A549 (cell line): ENCODE results near the gene MYO10. TPM values are rescaled to one million over a fixed set of nuclear protein-coding genes. Genes with fewer than 3 reads are reported as not detected.

Experiments
- ATAC-seq, 2 experiments: fragments of 200-7000 bp in 1 of 2; fragments of >200 bp in 1 of 2; cut with Nextera tagmentation in 1 of 2; cut with Tn5 transposase in 1 of 2; 3 replicates each; pipeline versions ENCODE4 v1.8.0 to v1.9.1; 2018 to 2020; ENCODE audit warnings: mild to moderate bottlenecking in 1 of 2, moderate library complexity in 1 of 2
- CTCF ChIA-PET: fragments of 300-600 bp; sonication (Branson Sonifier 250); formaldehyde crosslinking; extraction: SDS; loops from one replicate; lab custom pipeline; 2021; ENCODE audit warnings: antibody characterized with exemption, inconsistent platforms; lab: Yijun Ruan, JAX
- POLR2A ChIA-PET: fragments of 350-600 bp; formaldehyde crosslinking; extraction: SDS; loops from one replicate; lab custom pipeline; 2021; ENCODE audit warnings: antibody characterized with exemption, inconsistent platforms; lab: Yijun Ruan, JAX
- DNase-seq, 2 experiments: peaks; one replicate each; pipeline versions ENCODE4 v3.0.0 to v3.0.0-alpha.2; 2011 to 2016; ENCODE audit warnings: low read depth in 1 of 2, low spot score in 1 of 2
- FAIRE-seq: peaks from 2 replicates; lab custom pipeline; 2011; peaks lifted over from hg19 to GRCh38; lab: Jason Lieb, UNC
- H3K27ac ChIP-seq, 2 experiments: fragments of >200 bp; sonication (Bioruptor Twin); formaldehyde crosslinking; 3 replicates each; pipeline ENCODE4 v1.5.1; 2016 to 2017
- H3K4me1 ChIP-seq: fragments of >200 bp; sonication (Bioruptor Twin); formaldehyde crosslinking; 3 replicates; pipeline ENCODE4 v1.6.1; 2016
- H3K4me2 ChIP-seq: fragments of >200 bp; sonication (Bioruptor Twin); formaldehyde crosslinking; 3 replicates; pipeline ENCODE4 v1.6.1; 2016
- H3K4me3 ChIP-seq: fragments of >200 bp; sonication (Bioruptor Twin); formaldehyde crosslinking; 3 replicates; pipeline ENCODE4 v1.5.1; 2016
- H3K9me3 ChIP-seq: fragments of >200 bp; sonication (Bioruptor Twin); formaldehyde crosslinking; 3 replicates; pipeline ENCODE4 v1.6.1; 2016
- CBX2 ChIP-seq: fragments of 200-600 bp; sonication (generic); IDR thresholded peaks from 2 replicates; pipeline ENCODE4 v1.6.1; 2016; ENCODE audit warnings: low read depth, mild to moderate bottlenecking, borderline replicate concordance
- CEBPB ChIP-seq, 2 experiments: fragments of >200 bp in 1 of 2; sonication (Bioruptor Twin) in 1 of 2; formaldehyde crosslinking in 1 of 2; IDR thresholded peaks; 2 replicates each; pipeline ENCODE4 v1.6.1; 2012 to 2016
- E2F6 ChIP-seq: IDR thresholded peaks from 2 replicates; pipeline ENCODE4 v1.6.1; 2012; ENCODE audit warnings: low read depth, borderline replicate concordance
- EHF ChIP-seq: fragments of 250-450 bp; sonication (Bioruptor Pico); IDR thresholded peaks from 2 replicates; pipeline ENCODE4 v1.5.0; 2020; ENCODE audit warnings: mild to moderate bottlenecking
- FOSB ChIP-seq: fragments of 250-450 bp; sonication (Bioruptor Pico); IDR thresholded peaks from 2 replicates; pipeline ENCODE4 v1.5.0; 2020; ENCODE audit warnings: mild to moderate bottlenecking, moderate library complexity
- FOXS1 ChIP-seq: fragments of 250-450 bp; sonication (Bioruptor Pico); IDR thresholded peaks from 2 replicates; pipeline ENCODE4 v1.5.0; 2020; ENCODE audit warnings: mild to moderate bottlenecking, moderate library complexity
- GATA3 ChIP-seq: IDR thresholded peaks from 2 replicates; pipeline ENCODE4 v1.6.1; 2012; ENCODE audit warnings: borderline replicate concordance
- HDAC2 ChIP-seq: fragments of 200-600 bp; sonication (generic); IDR thresholded peaks from 2 replicates; pipeline ENCODE4 v1.6.1; 2016
- HES2 ChIP-seq: fragments of >200 bp; sonication (Bioruptor Twin); formaldehyde crosslinking; IDR thresholded peaks from 2 replicates; pipeline ENCODE4 v1.6.1; 2016
- HEYL ChIP-seq: fragments of 250-450 bp; sonication (Bioruptor Pico); IDR thresholded peaks from 2 replicates; pipeline ENCODE4 v1.8.0; 2021; ENCODE audit warnings: mild to moderate bottlenecking, moderate library complexity
- HMGXB4 ChIP-seq: fragments of 250-450 bp; sonication (Bioruptor Pico); IDR thresholded peaks from 2 replicates; pipeline ENCODE4 v1.5.0; 2021; ENCODE audit warnings: mild to moderate bottlenecking, moderate library complexity, borderline replicate concordance
- HOXB5 ChIP-seq: fragments of 250-450 bp; sonication (Bioruptor Pico); IDR thresholded peaks from 2 replicates; pipeline ENCODE4 v1.5.0; 2020; ENCODE audit warnings: mild to moderate bottlenecking, moderate library complexity
- JUNB ChIP-seq: fragments of >200 bp; sonication (Bioruptor Twin); formaldehyde crosslinking; IDR thresholded peaks from 2 replicates; pipeline ENCODE4 v1.6.1; 2016
- KDM5A ChIP-seq: fragments of 200-600 bp; sonication (generic); IDR thresholded peaks from 2 replicates; pipeline ENCODE4 v1.6.1; 2016; ENCODE audit warnings: antibody characterized with exemption, mild to moderate bottlenecking
- MAX ChIP-seq: IDR thresholded peaks from 2 replicates; pipeline ENCODE4 v1.6.1; 2012
- MYC ChIP-seq: IDR thresholded peaks from 2 replicates; pipeline ENCODE4 v1.6.1; 2012; ENCODE audit warnings: mild to moderate bottlenecking, inconsistent platforms, low read length, improper control_type of control experiment, borderline replicate concordance
- PHF8 ChIP-seq: fragments of 200-600 bp; sonication (generic); IDR thresholded peaks from 2 replicates; pipeline ENCODE4 v1.6.1; 2016; ENCODE audit warnings: low read depth, mild to moderate bottlenecking, antibody characterized with exemption, moderate library complexity, borderline replicate concordance
- POLR2AphosphoS2 ChIP-seq: conservative IDR thresholded peaks from 2 replicates; pipeline ENCODE4 v1.6.1; 2012; ENCODE audit warnings: low read length, improper control_type of control experiment, inconsistent platforms
- RARB ChIP-seq: fragments of 250-450 bp; sonication (Bioruptor Pico); IDR thresholded peaks from 2 replicates; pipeline ENCODE4 v1.8.0; 2021; ENCODE audit warnings: mild to moderate bottlenecking, moderate library complexity
- RFX5 ChIP-seq: fragments of 450-650 bp; IDR thresholded peaks from 2 replicates; pipeline ENCODE4 v1.7.1; 2014; ENCODE audit warnings: antibody characterized with exemption, mild to moderate bottlenecking, moderate library complexity
- SMC3 ChIP-seq: fragments of >200 bp; sonication (Bioruptor Twin); formaldehyde crosslinking; IDR thresholded peaks from 3 replicates; pipeline ENCODE4 v1.6.1; 2018; ENCODE audit warnings: inconsistent platforms
- SREBF2 ChIP-seq: fragments of 450-650 bp; IDR thresholded peaks from 2 replicates; pipeline ENCODE4 v1.6.1; 2014; ENCODE audit warnings: mild to moderate bottlenecking, moderate library complexity
- TP53 ChIP-seq: fragments of 250-450 bp; sonication (Bioruptor Pico); IDR thresholded peaks from 2 replicates; pipeline ENCODE4 v1.5.0; 2021; ENCODE audit warnings: mild to moderate bottlenecking, moderate library complexity
- ZC3H11A ChIP-seq: fragments of 450-650 bp; IDR thresholded peaks from 2 replicates; pipeline ENCODE4 v1.6.1; 2014; ENCODE audit warnings: antibody characterized with exemption, mild to moderate bottlenecking
- ZSCAN20 ChIP-seq: fragments of 250-450 bp; sonication (Bioruptor Pico); IDR thresholded peaks from 2 replicates; pipeline ENCODE4 v1.8.0; 2022; ENCODE audit warnings: mild to moderate bottlenecking, moderate library complexity
- WGBS: methylation state at CpG from one replicate; pipeline ENCODE4 v1.1.6; 2017; ENCODE audit errors: missing lambda C conversion rate; 5-methylcytosine and 5-hydroxymethylcytosine counted together
- polyA plus RNA-seq, 4 experiments: library from polyadenylated mRNA; depleted of rRNA in 3 of 4; stranded (reverse); fragments of >200 nt; fragmentation: RNase III in 1 of 4; extraction: RNeasy Plus Mini Kit Qiagen cat#74134 plus additional on column Dnase treatment in 1 of 4; gene quantifications; 2 replicates in 3 of 4; 3 replicates in 1 of 4; pipeline ENCODE4 v1.2.3, GENCODE V29; 2011 to 2017

The MYO10 gene
- polyA plus RNA-seq, 2 of the 4 experiments (the other 2 are of a cell fraction): 68.0 to 68.5 TPM

GRCh38 chr5:16671208-16671607 is 264.9 kb downstream of the MYO10 start (continued):
- TF ChIP-seq HES2 (no peak), RARB (CRISPR knock-in tag) (no peak), E2F6 (no peak)

GRCh38 chr5:16669776-16670175 is 266.3 kb downstream of the MYO10 start:
- POLR2A ChIA-PET: no interaction called here
- ATAC-seq: no peak
- Histone ChIP-seq H3K4me3 (no peak overlapping the region), H3K4me2 (no peak overlapping the region), H3K27ac (no peak overlapping the region), H3K9me3 (no peaks in the 10 kb centered on the region), H3K4me1 (no peaks in the 10 kb centered on the region)
- no peak for FAIRE-seq
- TF ChIP-seq HDAC2: no peak
- TF ChIP-seq SREBF2: no peak
- no peak for TF ChIP-seq TP53 (CRISPR knock-in tag)
- TF ChIP-seq POLR2AphosphoS2: no peak
- no peak for TF ChIP-seq CBX2
- no peak for TF ChIP-seq HEYL
- no peak for TF ChIP-seq ZC3H11A
- TF ChIP-seq HMGXB4: no peak
- no peak for TF ChIP-seq CEBPB (IDR thresholded peaks at IDR 0.05)
- no peak for TF ChIP-seq RFX5
- TF ChIP-seq KDM5A: no peak
- no peak for TF ChIP-seq MYC
- TF ChIP-seq GATA3: no peak
- TF ChIP-seq HOXB5 (CRISPR knock-in tag): no peak
- CTCF ChIA-PET: interaction anchor here (0.9 to 4.7 kb wide), 5 partner anchors 10 to 520 kb away, joined by 3 to 17 read pairs (median 4); no protein-coding TSS in a partner anchor
- no peak for DNase-seq
- 84% methylated on average over 3 of the region's 3 CpGs for WGBS

- no peak for ATAC-seq
- CTCF ChIA-PET: interaction anchor here (1.6 to 4.7 kb wide), 2 partner anchors 11 to 22 kb away, joined by 4 to 17 read pairs; no protein-coding TSS in a partner anchor
- WGBS: 97% methylated on average over 6 of the region's 6 CpGs
These were observed 267.5 kb downstream of the MYO10 start for GRCh38 chr5:16668631-16669030.

More at GRCh38 chr5:16668631-16669030, 267.5 kb downstream of the MYO10 start:
- POLR2A ChIA-PET: no interaction called here
- Histone ChIP-seq H3K4me2 (no peak overlapping the region), H3K27ac (no peak overlapping the region), H3K4me3 (no peak overlapping the region), H3K4me1 (no peaks in the 10 kb centered on the region), H3K9me3 (no peaks in the 10 kb centered on the region)
- DNase-seq (no peak), FAIRE-seq (no peak)
- TF ChIP-seq HOXB5 (CRISPR knock-in tag) (no peak), FOXS1 (CRISPR knock-in tag) (no peak), ZSCAN20 (CRISPR knock-in tag) (no peak), CEBPB (IDR thresholded peaks at IDR 0.05) (no peak), JUNB (no peak), EHF (CRISPR knock-in tag) (no peak), RARB (CRISPR knock-in tag) (no peak), CBX2 (no peak), RFX5 (no peak), FOSB (CRISPR knock-in tag) (no peak), HMGXB4 (no peak), SMC3 (no peak), PHF8 (no peak), MAX (no peak)
